BE2C (cell line): ENCODE data around the gene IFNG-AS1.

Experiments
- DNase-seq: peaks from one replicate; pipeline ENCODE4 v3.0.0-alpha.2; 2020
- H3K27me3 ChIP-seq: fragments of 250-450 bp; sonication (Bioruptor Pico); 2 replicates; pipeline ENCODE4 v1.5.1; 2020; ENCODE audit warnings: mild to moderate bottlenecking
- H3K36me3 ChIP-seq: fragments of 250-450 bp; sonication (Bioruptor Pico); 2 replicates; pipeline ENCODE4 v1.5.1; 2020; ENCODE audit warnings: mild to moderate bottlenecking
- H3K4me1 ChIP-seq: fragments of 250-450 bp; sonication (Bioruptor Pico); 2 replicates; pipeline ENCODE4 v1.5.1; 2020
- H3K4me3 ChIP-seq: 2 replicates; pipeline ENCODE4 v1.5.1; 2011; ENCODE audit warnings: low read depth, low read length
- H3K9me3 ChIP-seq: fragments of 250-450 bp; sonication (Bioruptor Pico); 2 replicates; pipeline ENCODE4 v1.5.1; 2020
- TF ChIP-seq, protein P1 (sequence below): IDR thresholded peaks from 2 replicates; pipeline ENCODE4 v1.5.1; 2012; ENCODE audit warnings: mild to moderate bottlenecking, low read depth, low read length

Gene IFNG-AS1

DNA sequence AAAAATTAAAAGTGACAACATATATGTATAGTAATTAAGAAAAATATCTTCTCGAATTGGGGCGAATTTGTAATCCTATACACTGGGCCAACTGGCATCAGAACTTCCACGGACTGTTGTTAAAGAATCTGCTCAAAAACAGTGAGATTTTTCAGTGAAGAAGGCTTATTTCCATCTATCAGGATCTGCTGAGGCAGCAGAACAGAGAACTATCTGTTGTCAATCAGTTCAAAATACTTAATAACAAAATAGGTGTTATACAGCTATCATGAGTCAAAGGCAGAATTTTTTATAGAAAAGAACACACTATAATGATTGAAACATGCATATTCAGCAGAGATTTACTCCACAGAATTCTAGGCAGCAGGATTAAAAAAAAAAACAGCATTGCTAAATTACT lies 41.9 kb downstream of the IFNG-AS1 start:
- Histone ChIP-seq H3K9me3 (no peaks in the 10 kb centered on the region), H3K4me3 (no peak overlapping the region), H3K36me3 (no peaks in the 10 kb centered on the region), H3K27me3 (no peaks in the 10 kb centered on the region), H3K4me1 (no peaks in the 10 kb centered on the region)
- TF ChIP-seq, protein P1, sequence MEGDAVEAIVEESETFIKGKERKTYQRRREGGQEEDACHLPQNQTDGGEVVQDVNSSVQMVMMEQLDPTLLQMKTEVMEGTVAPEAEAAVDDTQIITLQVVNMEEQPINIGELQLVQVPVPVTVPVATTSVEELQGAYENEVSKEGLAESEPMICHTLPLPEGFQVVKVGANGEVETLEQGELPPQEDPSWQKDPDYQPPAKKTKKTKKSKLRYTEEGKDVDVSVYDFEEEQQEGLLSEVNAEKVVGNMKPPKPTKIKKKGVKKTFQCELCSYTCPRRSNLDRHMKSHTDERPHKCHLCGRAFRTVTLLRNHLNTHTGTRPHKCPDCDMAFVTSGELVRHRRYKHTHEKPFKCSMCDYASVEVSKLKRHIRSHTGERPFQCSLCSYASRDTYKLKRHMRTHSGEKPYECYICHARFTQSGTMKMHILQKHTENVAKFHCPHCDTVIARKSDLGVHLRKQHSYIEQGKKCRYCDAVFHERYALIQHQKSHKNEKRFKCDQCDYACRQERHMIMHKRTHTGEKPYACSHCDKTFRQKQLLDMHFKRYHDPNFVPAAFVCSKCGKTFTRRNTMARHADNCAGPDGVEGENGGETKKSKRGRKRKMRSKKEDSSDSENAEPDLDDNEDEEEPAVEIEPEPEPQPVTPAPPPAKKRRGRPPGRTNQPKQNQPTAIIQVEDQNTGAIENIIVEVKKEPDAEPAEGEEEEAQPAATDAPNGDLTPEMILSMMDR, result no peak
- no peak for DNase-seq

DNA sequence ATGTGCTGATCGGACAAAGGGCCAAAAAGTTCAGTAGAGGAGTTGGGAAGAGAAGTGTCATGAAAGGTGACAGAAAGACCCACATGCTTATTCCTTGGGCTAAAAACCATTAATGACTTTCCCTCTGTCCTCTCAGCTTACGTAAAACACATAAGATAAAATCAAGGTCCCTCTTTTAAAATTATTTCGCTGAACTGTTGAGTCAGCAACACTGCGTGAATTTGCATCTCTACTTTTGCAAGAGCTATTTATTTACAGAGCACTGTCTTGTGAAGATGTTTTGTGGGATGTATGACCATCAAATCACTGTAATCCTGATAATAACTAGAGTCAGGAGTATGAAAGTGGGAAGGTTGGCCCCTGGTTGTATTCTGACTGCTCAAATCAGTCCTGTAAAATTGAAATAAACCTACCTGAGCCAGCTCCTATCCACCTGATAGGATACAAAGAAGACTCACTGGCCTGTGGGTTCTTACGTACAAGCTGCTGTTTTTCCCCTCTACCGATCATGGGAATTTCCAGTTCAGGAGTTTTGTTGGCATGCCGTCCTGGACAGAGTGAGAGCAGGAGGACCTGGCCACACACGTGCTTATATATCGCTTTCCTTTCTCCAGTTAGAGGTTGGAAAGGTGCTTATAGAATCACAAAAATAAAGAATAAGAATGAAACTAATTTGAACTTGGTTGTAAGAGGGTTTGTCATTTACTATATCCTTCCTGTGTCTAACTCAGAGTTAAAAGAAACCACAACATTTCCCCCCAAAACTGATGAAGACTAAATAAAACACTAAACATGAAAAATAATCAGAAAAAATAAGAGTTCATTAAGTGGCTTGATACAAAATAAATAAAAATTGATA lies 42.9 kb downstream of the IFNG-AS1 start:
- DNase-seq, result no peak
- H3K36me3 ChIP-seq, result no peaks in the 10 kb centered on the region
- H3K4me1 ChIP-seq, result no peaks in the 10 kb centered on the region
- no peaks in the 10 kb centered on the region for H3K27me3 ChIP-seq
- TF ChIP-seq, protein P1, result no peak
- no peak overlapping the region for H3K4me3 ChIP-seq
- H3K9me3 ChIP-seq, result no peaks in the 10 kb centered on the region

DNA sequence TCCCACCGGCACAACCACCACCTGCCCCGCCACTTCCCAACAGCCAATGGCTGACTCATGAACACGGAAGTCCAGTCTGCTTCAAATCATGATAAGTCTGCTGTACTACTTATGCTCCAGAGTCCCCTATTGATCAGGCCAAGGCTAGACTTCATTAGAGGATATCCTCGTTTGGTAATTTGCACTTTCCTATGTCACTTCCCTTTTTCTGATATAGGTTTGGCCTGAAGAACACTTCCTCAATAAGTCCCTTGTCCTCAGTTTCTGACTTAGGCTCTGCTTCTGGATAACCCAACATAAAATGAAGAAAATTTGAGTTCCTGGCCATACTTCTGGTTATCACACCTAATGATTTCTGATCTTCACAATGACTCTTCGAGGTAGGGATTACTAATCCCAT lies 45.3 kb downstream of the IFNG-AS1 start:
- Histone ChIP-seq H3K27me3 (no peaks in the 10 kb centered on the region), H3K4me1 (no peaks in the 10 kb centered on the region), H3K36me3 (no peaks in the 10 kb centered on the region), H3K9me3 (no peaks in the 10 kb centered on the region), H3K4me3 (no peak overlapping the region)
- no peak for DNase-seq
- TF ChIP-seq, protein P1, result no peak

DNA sequence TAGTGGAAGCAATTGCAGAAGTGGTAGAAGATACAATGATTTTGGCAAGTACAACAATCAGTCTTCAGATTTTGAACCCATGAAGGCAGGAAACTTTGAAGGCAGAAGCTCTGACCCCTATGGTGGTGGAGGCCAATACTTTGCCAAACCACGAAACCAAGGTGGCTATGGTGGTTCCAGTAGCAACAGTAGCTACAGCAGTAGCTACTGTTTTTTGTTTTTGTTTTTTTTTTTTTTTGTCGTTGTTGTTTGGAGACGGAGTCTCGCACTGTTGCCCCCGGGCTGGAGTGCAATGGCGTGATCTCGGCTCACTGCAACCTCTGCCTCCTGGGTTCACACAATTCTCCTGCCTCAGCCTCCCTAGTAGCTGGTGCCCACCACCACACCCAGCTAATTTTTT lies 47.4 kb downstream of the IFNG-AS1 start:
- H3K4me1 ChIP-seq, result no peaks in the 10 kb centered on the region
- H3K9me3 ChIP-seq, result no peaks in the 10 kb centered on the region
- H3K4me3 ChIP-seq, result no peak overlapping the region
- no peaks in the 10 kb centered on the region; the same call in 1 of the 2 replicates for H3K36me3 ChIP-seq
- H3K27me3 ChIP-seq, result no peaks in the 10 kb centered on the region
- TF ChIP-seq, protein P1, result no peak
- DNase-seq, result no peak

DNA sequence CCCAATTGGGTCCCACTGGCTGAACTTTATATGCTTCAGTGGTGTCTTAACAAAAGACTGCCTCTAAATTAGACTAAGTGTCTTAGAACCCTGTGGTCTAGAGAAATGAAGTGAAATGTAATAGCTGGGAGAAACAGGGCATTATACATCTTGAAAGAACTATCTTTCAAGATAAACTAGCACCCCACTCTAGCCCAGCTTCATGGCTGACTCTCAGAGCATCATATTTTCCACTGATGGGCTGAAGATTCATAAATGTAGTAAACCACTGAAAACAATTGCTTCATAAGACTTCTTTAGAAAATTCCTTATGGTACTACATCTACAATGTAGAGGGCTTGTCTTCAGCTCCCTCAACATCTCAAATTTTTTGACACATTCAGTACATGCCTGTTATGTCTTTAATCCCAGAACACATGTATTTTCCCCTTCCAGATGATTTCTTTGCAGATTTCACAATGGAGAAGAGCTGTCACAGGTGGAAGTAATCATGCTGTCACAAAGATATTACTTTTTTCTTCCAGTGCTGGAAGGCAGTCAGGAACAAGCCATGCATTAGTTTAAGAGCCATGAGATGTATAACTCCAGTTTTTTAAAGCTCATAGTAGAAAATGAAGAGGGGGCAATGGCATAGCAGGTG lies 48.5 kb downstream of the IFNG-AS1 start:
- Histone ChIP-seq H3K9me3 (no peaks in the 10 kb centered on the region), H3K27me3 (no peaks in the 10 kb centered on the region), H3K36me3 (no peaks in the 10 kb centered on the region; the same call in 1 of the 2 replicates), H3K4me1 (no peaks in the 10 kb centered on the region), H3K4me3 (no peak overlapping the region)
- no peak for DNase-seq
- TF ChIP-seq, protein P1, result no peak

GRCh38 chr12:68038650-68039049 lies 49.4 kb downstream of the IFNG-AS1 start:
- H3K4me1 ChIP-seq, result no peaks in the 10 kb centered on the region
- no peaks in the 10 kb centered on the region for H3K9me3 ChIP-seq
- DNase-seq, result no peak
- no peaks in the 10 kb centered on the region for H3K27me3 ChIP-seq
- no peak overlapping the region for H3K4me3 ChIP-seq
- H3K36me3 ChIP-seq, result no peaks in the 10 kb centered on the region; the same call in 1 of the 2 replicates
- TF ChIP-seq, protein P1, result no peak
